Adrenal gland (tissue), 5 donors: Measurements from ENCODE around the gene PPP1R9A.

ENCODE experiments used
- CTCF ChIP-seq, 6 experiments: fragments of 450-650 bp in 4 of 6; fragments of 200-600 bp in 2 of 6; sonication (generic) in 1 of 6; IDR thresholded peaks; 1 replicate in 5 of 6; 2 replicates in 1 of 6; pipeline versions ENCODE4 v1.5.1 to v1.8.0; 2016 to 2021; ENCODE audit warnings: antibody characterized with exemption in 6 of 6, mild to moderate bottlenecking in 2 of 6, moderate library complexity in 1 of 6
- POLR2A ChIP-seq, 2 donors: fragments of 450-650 bp; IDR thresholded peaks; one replicate each; pipeline ENCODE4 v1.6.1; 2017; ENCODE audit warnings: antibody characterized with exemption in 2 of 2, mild to moderate bottlenecking in 2 of 2, moderate library complexity in 1 of 2
- donor health status: DM: no; HTN: no; CAD: no.

GRCh38 chr7:95279417-95279816 is 372.0 kb downstream of the PPP1R9A start:
- no peak for TF ChIP-seq CTCF (IDR thresholded peaks at IDR 0.05)
- TF ChIP-seq POLR2A (IDR thresholded peaks at IDR 0.05) = no peak
